Stomach (tissue), 4 donors: Measurements from ENCODE around the gene RSPO1.

ENCODE experiments used
- CTCF ChIP-seq, 7 experiments: fragments of 450-650 bp in 4 of 7; fragments of 200-600 bp in 3 of 7; sonication (generic) in 3 of 7; IDR thresholded peaks; one replicate each; pipeline ENCODE4 v1.5.1; 2016 to 2019; ENCODE audit warnings: antibody characterized with exemption in 7 of 7, control low read depth in 2 of 7, mild to moderate bottlenecking in 1 of 7
- EP300 ChIP-seq: sonication (generic); formaldehyde crosslinking; IDR thresholded peaks from one replicate; pipeline ENCODE4 v1.6.1; 2017; ENCODE audit warnings: antibody characterized with exemption
- POLR2A ChIP-seq, 4 donors: fragments of 450-650 bp; IDR thresholded peaks; one replicate each; pipeline ENCODE4 v1.6.1; 2016; ENCODE audit warnings: antibody characterized with exemption in 4 of 4, control low read depth in 2 of 4, mild to moderate bottlenecking in 1 of 4, moderate library complexity in 1 of 4

GRCh38 chr1:37570528-37571334 is 64.0 kb downstream of the RSPO1 start:
- TF ChIP-seq CTCF (IDR thresholded peaks at IDR 0.05) (no peak), POLR2A (IDR thresholded peaks at IDR 0.05) (no peak), EP300 (no peak)
